HUES48 (cell line): ENCODE data around the gene METTL6.

ENCODE experiments used
- H3K27ac ChIP-seq: one replicate; pipeline ENCODE4 v1.7.0; 2013; ENCODE audit warnings: low read depth, low read length, inconsistent platforms
- H3K27me3 ChIP-seq: 2 replicates; pipeline ENCODE4 v1.6.1; 2013; ENCODE audit warnings: mild to moderate bottlenecking, low read length; ENCODE audit not compliant: control insufficient read depth, insufficient read depth
- H3K36me3 ChIP-seq: 2 replicates; pipeline ENCODE4 v1.6.1; 2013; ENCODE audit warnings: low read length; ENCODE audit not compliant: control insufficient read depth, insufficient read depth
- H3K4me1 ChIP-seq: 2 replicates; pipeline ENCODE4 v1.6.1; 2013; ENCODE audit warnings: mild to moderate bottlenecking, low read length; ENCODE audit not compliant: control insufficient read depth, insufficient read depth
- H3K4me3 ChIP-seq: 2 replicates; pipeline ENCODE4 v1.5.1; 2013; ENCODE audit warnings: mild to moderate bottlenecking, low read depth, low read length
- H3K9ac ChIP-seq: 2 replicates; pipeline ENCODE4 v1.6.1; 2013; ENCODE audit warnings: mild to moderate bottlenecking, low read depth, low read length, moderate library complexity
- H3K9me3 ChIP-seq: 2 replicates; pipeline ENCODE4 v1.6.1; 2013; ENCODE audit warnings: low read length; ENCODE audit not compliant: control insufficient read depth, insufficient read depth

The METTL6 gene

GRCh38 chr3:15450438-15451215 lies 23.3 kb upstream of the METTL6 start:
- Histone ChIP-seq H3K9ac (no peak overlapping the region), H3K4me1 (no peaks in the 10 kb centered on the region), H3K27me3 (no peaks in the 10 kb centered on the region), H3K4me3 (no peak overlapping the region), H3K27ac (no peak overlapping the region), H3K36me3 (no peaks in the 10 kb centered on the region), H3K9me3 (no peaks in the 10 kb centered on the region)

GRCh38 chr3:15449489-15450224 lies 22.3 kb upstream of the METTL6 start:
- Histone ChIP-seq H3K27me3 (no peaks in the 10 kb centered on the region), H3K9ac (no peak overlapping the region), H3K4me1 (no peaks in the 10 kb centered on the region), H3K4me3 (no peak overlapping the region), H3K27ac (no peak overlapping the region), H3K9me3 (no peaks in the 10 kb centered on the region), H3K36me3 (no peaks in the 10 kb centered on the region)

- H3K4me3 ChIP-seq, result no peak overlapping the region
- no peak overlapping the region for H3K9ac ChIP-seq
- H3K27me3 ChIP-seq, result no peaks in the 10 kb centered on the region
- peaks cover 42% of the 10 kb centered on the region for H3K36me3 ChIP-seq
- H3K4me1 ChIP-seq, result no peaks in the 10 kb centered on the region
- H3K9me3 ChIP-seq, result no peaks in the 10 kb centered on the region
- H3K27ac ChIP-seq, result no peak overlapping the region
Measured at GRCh38 chr3:15443826-15444524, 16.6 kb upstream of the METTL6 start.

GRCh38 chr3:15440891-15441290 lies 13.5 kb upstream of the METTL6 start:
- Histone ChIP-seq H3K27me3 (no peaks in the 10 kb centered on the region), H3K9me3 (no peaks in the 10 kb centered on the region), H3K4me3 (no peak overlapping the region), H3K36me3 (peaks cover 71% of the 10 kb centered on the region), H3K4me1 (no peaks in the 10 kb centered on the region), H3K27ac (no peak overlapping the region), H3K9ac (no peak overlapping the region)

GRCh38 chr3:15439476-15439875 lies 12.1 kb upstream of the METTL6 start:
- no peaks in the 10 kb centered on the region for H3K9me3 ChIP-seq
- H3K27me3 ChIP-seq, result no peaks in the 10 kb centered on the region
- H3K27ac ChIP-seq, result no peak overlapping the region
- H3K36me3 ChIP-seq, result peaks cover 85% of the 10 kb centered on the region
- no peak overlapping the region for H3K4me3 ChIP-seq
- H3K4me1 ChIP-seq, result no peaks in the 10 kb centered on the region
- no peak overlapping the region for H3K9ac ChIP-seq

GRCh38 chr3:15438983-15439382 lies 11.6 kb upstream of the METTL6 start:
- no peak overlapping the region for H3K4me3 ChIP-seq
- no peaks in the 10 kb centered on the region for H3K27me3 ChIP-seq
- H3K9ac ChIP-seq, result no peak overlapping the region
- no peaks in the 10 kb centered on the region for H3K9me3 ChIP-seq
- H3K4me1 ChIP-seq, result no peaks in the 10 kb centered on the region
- H3K36me3 ChIP-seq, result peaks cover 90% of the 10 kb centered on the region
- no peak overlapping the region for H3K27ac ChIP-seq

GRCh38 chr3:15436246-15436645 lies 8.9 kb upstream of the METTL6 start:
- Histone ChIP-seq H3K36me3 (peaks cover 98% of the 10 kb centered on the region), H3K9me3 (no peaks in the 10 kb centered on the region), H3K27me3 (no peaks in the 10 kb centered on the region), H3K27ac (no peak overlapping the region), H3K4me3 (no peak overlapping the region), H3K4me1 (no peaks in the 10 kb centered on the region), H3K9ac (no peak overlapping the region)

GRCh38 chr3:15434756-15435155 lies 7.4 kb upstream of the METTL6 start:
- Histone ChIP-seq H3K36me3 (peaks cover 96% of the 10 kb centered on the region), H3K9me3 (no peaks in the 10 kb centered on the region), H3K4me1 (no peaks in the 10 kb centered on the region), H3K27me3 (no peaks in the 10 kb centered on the region), H3K27ac (no peak overlapping the region), H3K9ac (no peak overlapping the region), H3K4me3 (no peak overlapping the region)

GRCh38 chr3:15433531-15433930 lies 6.2 kb upstream of the METTL6 start:
- H3K36me3 ChIP-seq, result peaks cover 84% of the 10 kb centered on the region
- H3K27me3 ChIP-seq, result no peaks in the 10 kb centered on the region
- peaks cover 5% of the 10 kb centered on the region; the same call in 1 of the 2 replicates for H3K4me1 ChIP-seq

GRCh38 chr3:15431256-15431837 lies 4.0 kb upstream of the METTL6 start:
- Histone ChIP-seq H3K4me3 (no peak overlapping the region), H3K36me3 (peaks cover 64% of the 10 kb centered on the region)

More at GRCh38 chr3:15433531-15433930, 6.2 kb upstream of the METTL6 start:
- no peak overlapping the region for H3K4me3 ChIP-seq
- no peak overlapping the region for H3K27ac ChIP-seq
- H3K9ac ChIP-seq, result no peak overlapping the region
- no peaks in the 10 kb centered on the region for H3K9me3 ChIP-seq

More at GRCh38 chr3:15431256-15431837, 4.0 kb upstream of the METTL6 start:
- Histone ChIP-seq H3K4me1 (peaks cover 9% of the 10 kb centered on the region; the same call in 1 of the 2 replicates), H3K27ac (no peak overlapping the region), H3K9ac (no peak overlapping the region), H3K27me3 (no peaks in the 10 kb centered on the region), H3K9me3 (no peaks in the 10 kb centered on the region)
